ENCODE measurements around the gene PDGFD. TPM values are rescaled to one million over a fixed set of nuclear protein-coding genes. Genes with fewer than 3 reads are reported as not detected.

Gene PDGFD
- polyA plus RNA-seq, 1 donor (not counting 4 experiments of a cell fraction or from before 2014, with no cell fraction given), result 0.28 TPM

GRCh38 chr11:103953797-103954486 lies 210.0 kb downstream of the PDGFD start:
- H3K79me2 ChIP-seq (ENCODE audit: control insufficient read depth, insufficient read depth, low read length), result no peaks in the 10 kb centered on the region
- H3K4me3 ChIP-seq (ENCODE audit: control insufficient read depth in 2 of 3, extremely low read depth in 1 of 3, insufficient read depth in 2 of 3, low read depth in 1 of 3, low read length in 3 of 3), result no peak overlapping the region
- H3K4me2 ChIP-seq (ENCODE audit: control insufficient read depth, extremely low read depth, insufficient read depth, low read depth, low read length), result no peak overlapping the region
- H3K9me3 ChIP-seq (ENCODE audit: control insufficient read depth, low read depth, low read length), result no peaks in the 10 kb centered on the region
- no peaks in the 10 kb centered on the region for H3K27me3 ChIP-seq (ENCODE audit: control insufficient read depth, extremely low read depth, insufficient read depth, low read length)
- FAIRE-seq, result no peak
- no peak overlapping the region for H3K9ac ChIP-seq (ENCODE audit: control insufficient read depth, extremely low read depth, insufficient read depth, low read length)
- H2AFZ ChIP-seq (ENCODE audit: control insufficient read depth, low read length), result no peak overlapping the region
- no peaks in the 10 kb centered on the region for H3K4me1 ChIP-seq (ENCODE audit: control insufficient read depth, extremely low read depth, insufficient read depth, low read length)
- no peaks in the 10 kb centered on the region for H3K36me3 ChIP-seq (ENCODE audit: control insufficient read depth in 2 of 2, extremely low read depth in 1 of 2, insufficient read depth in 2 of 2, low read length in 2 of 2)
- H3K27ac ChIP-seq (ENCODE audit: control insufficient read depth, insufficient read depth, low read length), result no peak overlapping the region
- no peak for DNase-seq (ENCODE audit: low read depth, low spot score)
- no peaks in the 10 kb centered on the region for H3K9me1 ChIP-seq (ENCODE audit: control insufficient read depth, extremely low read depth, insufficient read depth, low read length)
- dilution Hi-C loops (cut with MboI; ENCODE audit: extremely low pct_ligation_motif_present, low sequenced_read_pairs), result no loop called here
- H4K20me1 ChIP-seq (ENCODE audit: control insufficient read depth, extremely low read depth, insufficient read depth, low read length), result no peaks in the 10 kb centered on the region
- TF ChIP-seq, protein P1, sequence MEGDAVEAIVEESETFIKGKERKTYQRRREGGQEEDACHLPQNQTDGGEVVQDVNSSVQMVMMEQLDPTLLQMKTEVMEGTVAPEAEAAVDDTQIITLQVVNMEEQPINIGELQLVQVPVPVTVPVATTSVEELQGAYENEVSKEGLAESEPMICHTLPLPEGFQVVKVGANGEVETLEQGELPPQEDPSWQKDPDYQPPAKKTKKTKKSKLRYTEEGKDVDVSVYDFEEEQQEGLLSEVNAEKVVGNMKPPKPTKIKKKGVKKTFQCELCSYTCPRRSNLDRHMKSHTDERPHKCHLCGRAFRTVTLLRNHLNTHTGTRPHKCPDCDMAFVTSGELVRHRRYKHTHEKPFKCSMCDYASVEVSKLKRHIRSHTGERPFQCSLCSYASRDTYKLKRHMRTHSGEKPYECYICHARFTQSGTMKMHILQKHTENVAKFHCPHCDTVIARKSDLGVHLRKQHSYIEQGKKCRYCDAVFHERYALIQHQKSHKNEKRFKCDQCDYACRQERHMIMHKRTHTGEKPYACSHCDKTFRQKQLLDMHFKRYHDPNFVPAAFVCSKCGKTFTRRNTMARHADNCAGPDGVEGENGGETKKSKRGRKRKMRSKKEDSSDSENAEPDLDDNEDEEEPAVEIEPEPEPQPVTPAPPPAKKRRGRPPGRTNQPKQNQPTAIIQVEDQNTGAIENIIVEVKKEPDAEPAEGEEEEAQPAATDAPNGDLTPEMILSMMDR (optimal IDR thresholded peaks at IDR 0.05 in 1 of 3, IDR thresholded peaks at IDR 0.05 in 1 of 3, conservative IDR thresholded peaks at IDR 0.05 in 1 of 3; ENCODE audit: extremely low read depth in 1 of 3, insufficient read depth in 2 of 3, low read length in 3 of 3), result no peak
- TF ChIP-seq EZH2 (IDR thresholded peaks at IDR 0.05; ENCODE audit: low read length), result no peak

DNA sequence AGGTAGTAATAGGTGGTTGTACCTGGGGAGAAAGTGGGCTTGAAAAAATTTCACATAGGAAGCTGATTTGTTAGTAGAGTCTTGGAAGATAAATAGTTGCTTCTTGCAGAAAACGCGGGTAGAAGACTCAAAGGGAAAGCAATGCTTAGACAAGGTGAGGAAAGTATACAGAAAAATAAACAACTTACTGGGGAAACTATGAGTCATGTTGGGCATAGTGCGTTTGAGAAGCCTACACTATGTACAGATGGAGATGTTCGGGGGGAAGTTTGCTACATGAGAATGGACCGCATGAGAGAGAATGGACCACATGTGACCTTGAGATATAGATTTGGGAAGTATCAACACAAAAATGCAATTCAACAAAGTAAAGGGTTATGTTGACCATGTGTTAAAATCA lies 214.2 kb downstream of the PDGFD start:
- DNase-seq (ENCODE audit: low read depth, low spot score), result no peak
- no peaks in the 10 kb centered on the region for H3K79me2 ChIP-seq (ENCODE audit: control insufficient read depth, insufficient read depth, low read length)
- no peaks in the 10 kb centered on the region for H4K20me1 ChIP-seq (ENCODE audit: control insufficient read depth, extremely low read depth, insufficient read depth, low read length)
- no peaks in the 10 kb centered on the region for H3K36me3 ChIP-seq (ENCODE audit: control insufficient read depth in 2 of 2, extremely low read depth in 1 of 2, insufficient read depth in 2 of 2, low read length in 2 of 2)
- no peak overlapping the region for H3K4me2 ChIP-seq (ENCODE audit: control insufficient read depth, extremely low read depth, insufficient read depth, low read depth, low read length)
- no peaks in the 10 kb centered on the region for H3K4me1 ChIP-seq (ENCODE audit: control insufficient read depth, extremely low read depth, insufficient read depth, low read length)
- no peak for TF ChIP-seq EZH2 (IDR thresholded peaks at IDR 0.05; ENCODE audit: low read length)
- TF ChIP-seq, protein P1 (optimal IDR thresholded peaks at IDR 0.05 in 1 of 3, IDR thresholded peaks at IDR 0.05 in 1 of 3, conservative IDR thresholded peaks at IDR 0.05 in 1 of 3; ENCODE audit: extremely low read depth in 1 of 3, insufficient read depth in 2 of 3, low read length in 3 of 3), result no peak
- H3K27me3 ChIP-seq (ENCODE audit: control insufficient read depth, extremely low read depth, insufficient read depth, low read length), result no peaks in the 10 kb centered on the region
- no peak overlapping the region for H3K27ac ChIP-seq (ENCODE audit: control insufficient read depth, insufficient read depth, low read length)
- H2AFZ ChIP-seq (ENCODE audit: control insufficient read depth, low read length), result no peak overlapping the region
- dilution Hi-C loops (cut with MboI; ENCODE audit: extremely low pct_ligation_motif_present, low sequenced_read_pairs), result no loop called here
- H3K9me1 ChIP-seq (ENCODE audit: control insufficient read depth, extremely low read depth, insufficient read depth, low read length), result no peaks in the 10 kb centered on the region
- no peaks in the 10 kb centered on the region for H3K9me3 ChIP-seq (ENCODE audit: control insufficient read depth, low read depth, low read length)
- no peak overlapping the region for H3K9ac ChIP-seq (ENCODE audit: control insufficient read depth, extremely low read depth, insufficient read depth, low read length)
- H3K4me3 ChIP-seq (ENCODE audit: control insufficient read depth in 2 of 3, extremely low read depth in 1 of 3, insufficient read depth in 2 of 3, low read depth in 1 of 3, low read length in 3 of 3), result no peak overlapping the region
- no peak for FAIRE-seq
